GM12878 (cell line): ENCODE data around the gene NOL4L. TPM values are rescaled to one million over a fixed set of nuclear protein-coding genes. Genes with fewer than 3 reads are reported as not detected.

Experiments used
- ATAC-seq: fragments of 200-7000 bp; cut with Tn5 transposase; 3 replicates; pipeline ENCODE4 v1.9.1; 2020; ENCODE audit warnings: mild to moderate bottlenecking, moderate library complexity
- BruUV-seq: library from RNA; stranded (reverse); fragments of 400-500 nt; replicated peaks from 2 replicates; lab custom pipeline; 2021; lab: Mats Ljungman, UMichigan
- CTCF ChIA-PET: fragments of 300-600 bp; sonication (Branson Sonifier 250); formaldehyde crosslinking; extraction: SDS; loops from one replicate; lab custom pipeline; 2021; ENCODE audit warnings: inconsistent platforms; lab: Yijun Ruan, JAX
- POLR2A ChIA-PET: fragments of 350-600 bp; formaldehyde crosslinking; extraction: SDS; loops from one replicate; lab custom pipeline; 2021; ENCODE audit warnings: inconsistent platforms; lab: Charles Lee
- RAD21 ChIA-PET: fragments of 300-600 bp; sonication (Branson Sonifier 250); formaldehyde crosslinking; loops from one replicate; lab custom pipeline; 2023; ENCODE audit warnings: antibody characterized with exemption; ENCODE audit not compliant: unreplicated experiment; lab: Charles Lee
- SMC1A ChIA-PET: fragments of 300-600 bp; sonication (Branson Sonifier 250); formaldehyde crosslinking; loops from one replicate; lab custom pipeline; 2023; ENCODE audit not compliant: unreplicated experiment, uncharacterized antibody; lab: Charles Lee
- DNase-seq: peaks from one replicate; pipeline ENCODE4 v3.0.0-alpha.2; 2011; ENCODE audit warnings: low read depth, low spot score
- FAIRE-seq: peaks from 3 replicates; lab custom pipeline; 2011; peaks lifted over from hg19 to GRCh38; lab: Jason Lieb, UNC
- H2AFZ ChIP-seq: 2 replicates; pipeline ENCODE4 v1.6.0; 2011; ENCODE audit warnings: low read depth, low read length, control low read depth; ENCODE audit not compliant: control insufficient read depth
- H3K27ac ChIP-seq: 2 replicates; pipeline ENCODE4 v1.5.1; 2011; ENCODE audit warnings: control low read depth; ENCODE audit not compliant: control insufficient read depth, insufficient read depth
- H3K27me3 ChIP-seq, 2 experiments: replicated peaks in 1 of 2; 2 replicates each; pipeline versions ENCODE4 v1.6.0 to v1.6.1; 2011; ENCODE audit warnings: low read length in 1 of 2; ENCODE audit not compliant: control insufficient read depth in 2 of 2, insufficient read depth in 2 of 2
- H3K36me3 ChIP-seq, 2 experiments: 2 replicates each; pipeline ENCODE4 v1.5.1; 2011; ENCODE audit warnings: low read length in 1 of 2; ENCODE audit not compliant: control insufficient read depth in 2 of 2, insufficient read depth in 2 of 2
- H3K4me1 ChIP-seq: 2 replicates; pipeline ENCODE4 v1.6.1; 2011; ENCODE audit warnings: mild to moderate bottlenecking, low read length, moderate library complexity, mixed read lengths; ENCODE audit not compliant: control insufficient read depth, insufficient read depth
- H3K4me2 ChIP-seq: 2 replicates; pipeline ENCODE4 v1.6.0; 2011; ENCODE audit warnings: control low read depth; ENCODE audit not compliant: control insufficient read depth, insufficient read depth
- H3K4me3 ChIP-seq: fragments of 200-600 bp; sonication (generic); 2 replicates; pipeline ENCODE4 v1.5.1; 2016
- H3K79me2 ChIP-seq: 2 replicates; pipeline ENCODE4 v1.6.0; 2011; ENCODE audit warnings: low read length; ENCODE audit not compliant: control insufficient read depth, insufficient read depth
- H3K9ac ChIP-seq: 2 replicates; pipeline ENCODE4 v1.8.0; 2011; ENCODE audit warnings: low read length, control low read depth, mixed read lengths; ENCODE audit not compliant: control insufficient read depth, insufficient read depth
- H3K9me3 ChIP-seq: replicated peaks from 3 replicates; pipeline ENCODE4 v1.5.1; 2011; ENCODE audit warnings: mild to moderate bottlenecking, low read length; ENCODE audit not compliant: control insufficient read depth, insufficient read depth
- H4K20me1 ChIP-seq: 2 replicates; pipeline ENCODE4 v1.6.0; 2011; ENCODE audit not compliant: control insufficient read depth, insufficient read depth
- BACH1 ChIP-seq: fragments of 450-650 bp; IDR thresholded peaks from 2 replicates; pipeline ENCODE4 v1.6.1; 2017; ENCODE audit warnings: mild to moderate bottlenecking, borderline replicate concordance
- BCL3 ChIP-seq: IDR thresholded peaks from 2 replicates; pipeline ENCODE4 v1.6.1; 2011; ENCODE audit warnings: borderline replicate concordance, low read depth, mild to moderate bottlenecking, moderate library complexity, low read length; ENCODE audit not compliant: insufficient read depth, poor library complexity, severe bottlenecking
- CEBPB ChIP-seq, 2 experiments: fragments of 150-350 bp in 1 of 2; IDR thresholded peaks; 2 replicates each; pipeline ENCODE4 v1.6.1; 2012 to 2014; ENCODE audit warnings: low read depth in 2 of 2, low read length in 2 of 2, borderline replicate concordance in 1 of 2, inconsistent platforms in 1 of 2
- CREB1 ChIP-seq: IDR thresholded peaks from 2 replicates; pipeline ENCODE4 v1.6.1; 2012; ENCODE audit warnings: low read depth, mild to moderate bottlenecking, inconsistent platforms
- HDAC6 ChIP-seq: fragments of 200-600 bp; sonication (generic); IDR thresholded peaks from one replicate; pipeline ENCODE4 v1.8.0; 2017; ENCODE audit warnings: antibody characterized with exemption; ENCODE audit not compliant: unreplicated experiment
- MLLT1 ChIP-seq: fragments of 450-650 bp; IDR thresholded peaks from 2 replicates; pipeline ENCODE4 v1.6.1; 2016; ENCODE audit warnings: mild to moderate bottlenecking
- NFYA ChIP-seq: IDR thresholded peaks from 2 replicates; pipeline ENCODE4 v1.6.1; 2011; ENCODE audit warnings: low read depth, mild to moderate bottlenecking, low read length, improper control_type of control experiment, borderline replicate concordance
- NR2C1 ChIP-seq: fragments of 450-650 bp; IDR thresholded peaks from 2 replicates; pipeline ENCODE4 v1.6.1; 2017; ENCODE audit warnings: antibody characterized with exemption, mild to moderate bottlenecking, moderate library complexity
- SIN3A ChIP-seq: IDR thresholded peaks from 2 replicates; pipeline ENCODE4 v1.6.1; 2012; ENCODE audit warnings: low read depth, low read length, improper control_type of control experiment
- SMC3 ChIP-seq: IDR thresholded peaks from 2 replicates; pipeline ENCODE4 v1.6.1; 2011; ENCODE audit warnings: low read length, improper control_type of control experiment, borderline replicate concordance
- STAT1 ChIP-seq: fragments of 450-650 bp; conservative IDR thresholded peaks from 2 replicates; pipeline ENCODE4 v1.6.1; 2014; ENCODE audit warnings: antibody characterized with exemption, mild to moderate bottlenecking
- TCF7 ChIP-seq: IDR thresholded peaks from 2 replicates; pipeline ENCODE4 v1.6.1; 2014; ENCODE audit warnings: antibody characterized with exemption, borderline replicate concordance
- YY1 ChIP-seq: IDR thresholded peaks from 2 replicates; pipeline ENCODE4 v1.6.1; 2011; ENCODE audit warnings: low read depth, mild to moderate bottlenecking, low read length
- ZZZ3 ChIP-seq: IDR thresholded peaks from 2 replicates; pipeline ENCODE4 v1.6.1; 2011; ENCODE audit warnings: low read depth; ENCODE audit not compliant: control insufficient read depth, insufficient read length
- WGBS: methylation state at CpG from one replicate; pipeline ENCODE4 v1.1.6; 2016; ENCODE audit warnings: low lambda C conversion rate; ENCODE audit not compliant: insufficient replicate concordance, insufficient coverage; ENCODE audit errors: missing lambda C conversion rate; 5-methylcytosine and 5-hydroxymethylcytosine counted together
- in situ Hi-C: fragments of 300-500 bp; cut with MboI; formaldehyde crosslinking; loops from 9 replicates; pipeline ENCODE4 v1.14.3; 2018; ENCODE audit warnings: mixed read lengths
- intact Hi-C: fragments of 100-400 bp; cut with micrococcal nuclease; formaldehyde crosslinking; loops from one replicate; pipeline ENCODE4 v1.14.2; 2022; ENCODE audit not compliant: unreplicated experiment
- polyA plus RNA-seq, 11 experiments: library from polyadenylated mRNA; depleted of rRNA in 4 of 11; unstranded in 6 of 11; stranded (reverse) in 5 of 11; fragments of >200 nt; fragmentation: Nextera tagmentation in 4 of 11; fragmentation: Illumina TruSeq in 1 of 11; extraction: Ambion mirVana in 4 of 11; extraction: Trizol in 1 of 11; gene quantifications; 1 replicate in 1 of 11; 2 replicates in 10 of 11; pipeline versions ENCODE4 v1.2.1 to v1.2.3, GENCODE V29; 2011 to 2016; ENCODE audit warnings: inconsistent platforms in 2 of 11, missing spikeins in 2 of 11, low read depth in 1 of 11
- total RNA-seq, 4 experiments: library from RNA; depleted of rRNA in 3 of 4; stranded (reverse); fragments of >200 nt in 3 of 4; fragmentation: Illumina TruSeq in 1 of 4; extraction: Trizol in 1 of 4; gene quantifications; 2 replicates each; pipeline versions ENCODE4 v1.2.1 to v1.2.3, GENCODE V29; 2013 to 2021

Gene NOL4L
- total and polyA plus RNA-seq, 10 of the 15 experiments (the other 5 are each of a cell fraction or from before 2014, with no cell fraction given): 2.3 to 24.0 (median 8.0) TPM

GRCh38 chr20:32543570-32544259 lies 41.4 kb downstream of the NOL4L start:
- Histone ChIP-seq H4K20me1 (no peaks in the 10 kb centered on the region), H2AFZ (no peak overlapping the region), H3K4me2 (no peak overlapping the region), H3K9me3 (no peaks in the 10 kb centered on the region), H3K79me2 (no peaks in the 10 kb centered on the region; the same call in 1 of the 2 replicates), H3K4me3 (no peak overlapping the region), H3K36me3 (no peaks in the 10 kb centered on the region), H3K27ac (no peak overlapping the region), H3K9ac (no peak overlapping the region), H3K4me1 (peaks cover 18% of the 10 kb centered on the region), H3K27me3 (no peaks in the 10 kb centered on the region)
- ATAC-seq: no peak
- ChIA-PET CTCF (interaction anchor here (1.3 kb wide), 1 partner anchor 235 kb away, joined by 4 read pairs; no protein-coding TSS in a partner anchor), POLR2A (interaction anchor here (1.0 kb wide), 1 partner anchor 20 kb away, joined by 3 read pairs; no protein-coding TSS in a partner anchor), RAD21 (interaction anchor here (1.6 kb wide), 1 partner anchor 109 kb away, joined by 6 read pairs; no protein-coding TSS in a partner anchor), SMC1A (interaction anchor here (11.5 kb wide), 1 partner anchor 20 kb away, joined by 107 read pairs; no protein-coding TSS in a partner anchor)
- intact Hi-C loops (no loop called here), in situ Hi-C loops (no loop called here)
- no TSS peak for BruUV-seq
- FAIRE-seq: no peak
- 75% methylated on average over 14 of the region's 15 CpGs for WGBS
- DNase-seq: no peak
- TF ChIP-seq BCL3 (no peak), CEBPB (IDR thresholded peaks at IDR 0.05; ENCODE audit: borderline replicate concordance in 1 of 2, low read depth in 2 of 2, low read length in 2 of 2) (no peak), YY1 (no peak), NR2C1 (no peak), SIN3A (no peak), TCF7 (no peak), MLLT1 (no peak), SMC3 (no peak), NFYA (no peak), HDAC6 (no peak), CREB1 (no peak), STAT1 (no peak), BACH1 (no peak), ZZZ3 (no peak)
